Right renal cortex interstitium (tissue), 3 donors: ENCODE measurements around the gene SLC43A1. TPM values are rescaled to one million over a fixed set of nuclear protein-coding genes. Genes with fewer than 3 reads are reported as not detected.

ENCODE experiments used
- DNase-seq, 3 donors: peaks; one replicate each; pipeline ENCODE4 v3.0.0-alpha.2; 2013; ENCODE audit warnings: low read depth in 3 of 3, low spot score in 2 of 3
- polyA plus RNA-seq, 3 donors: library from polyadenylated mRNA; unstranded; fragments of 120-200 nt; gene quantifications; one replicate each; pipeline ENCODE4 v1.2.1, GENCODE V29; 2013; ENCODE audit not compliant: insufficient read length in 3 of 3

The SLC43A1 gene
- polyA plus RNA-seq, 3 donors, result 5.0 to 6.1 (median 5.4) TPM

GRCh38 chr11:57480409-57481137, 34.9 kb downstream of the SLC43A1 start:
- no peak for DNase-seq

DNA sequence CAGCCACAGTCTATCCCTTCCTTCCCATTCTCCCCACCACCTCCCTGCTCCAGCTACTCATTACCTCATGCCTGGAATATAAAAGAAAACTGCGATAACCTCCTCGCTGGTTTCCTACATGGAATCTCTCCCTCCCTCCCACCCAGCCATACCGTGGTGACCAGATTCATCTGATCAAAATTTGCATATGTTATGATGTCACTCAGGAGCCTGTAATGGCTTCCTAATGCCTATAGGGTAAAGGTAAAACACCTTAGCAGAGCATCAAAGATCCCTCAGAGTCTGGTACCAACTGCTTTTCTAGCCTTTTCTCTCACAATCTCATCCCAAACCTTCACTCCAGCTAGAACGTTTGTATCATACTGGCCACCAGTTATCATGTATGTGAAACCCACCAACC, 35.6 kb downstream of the SLC43A1 start:
- no peak for DNase-seq

DNA sequence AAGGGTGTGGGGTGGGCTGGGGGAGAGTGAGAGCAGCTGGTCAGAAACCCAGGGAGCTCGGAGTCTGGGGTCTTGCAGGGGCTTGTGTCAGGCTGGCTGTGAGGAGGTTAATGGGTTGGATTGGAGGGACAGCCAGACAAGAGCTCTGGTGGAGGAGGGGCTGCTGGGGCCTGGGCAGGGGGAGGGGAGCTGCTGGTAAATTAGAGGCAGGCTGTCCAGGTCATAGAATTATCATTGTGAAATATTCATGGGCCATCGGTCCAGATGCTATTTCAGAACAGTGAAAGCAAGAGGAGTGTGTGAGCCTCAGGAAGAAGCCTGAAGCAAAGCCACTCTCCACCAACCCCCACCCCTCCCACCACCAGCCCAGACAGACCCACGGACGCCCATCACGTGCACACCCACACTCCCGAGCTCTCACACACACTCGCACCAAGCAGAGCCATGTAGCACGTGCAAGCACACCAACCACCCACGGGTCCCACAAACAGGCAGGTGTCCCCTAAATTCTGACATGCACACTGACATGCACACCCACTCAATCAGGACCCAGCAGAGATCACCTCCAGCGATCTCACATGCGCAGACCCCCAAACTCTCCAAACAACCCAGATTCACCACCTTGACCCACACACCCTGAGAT, 36.4 kb downstream of the SLC43A1 start:
- no peak for DNase-seq

DNA sequence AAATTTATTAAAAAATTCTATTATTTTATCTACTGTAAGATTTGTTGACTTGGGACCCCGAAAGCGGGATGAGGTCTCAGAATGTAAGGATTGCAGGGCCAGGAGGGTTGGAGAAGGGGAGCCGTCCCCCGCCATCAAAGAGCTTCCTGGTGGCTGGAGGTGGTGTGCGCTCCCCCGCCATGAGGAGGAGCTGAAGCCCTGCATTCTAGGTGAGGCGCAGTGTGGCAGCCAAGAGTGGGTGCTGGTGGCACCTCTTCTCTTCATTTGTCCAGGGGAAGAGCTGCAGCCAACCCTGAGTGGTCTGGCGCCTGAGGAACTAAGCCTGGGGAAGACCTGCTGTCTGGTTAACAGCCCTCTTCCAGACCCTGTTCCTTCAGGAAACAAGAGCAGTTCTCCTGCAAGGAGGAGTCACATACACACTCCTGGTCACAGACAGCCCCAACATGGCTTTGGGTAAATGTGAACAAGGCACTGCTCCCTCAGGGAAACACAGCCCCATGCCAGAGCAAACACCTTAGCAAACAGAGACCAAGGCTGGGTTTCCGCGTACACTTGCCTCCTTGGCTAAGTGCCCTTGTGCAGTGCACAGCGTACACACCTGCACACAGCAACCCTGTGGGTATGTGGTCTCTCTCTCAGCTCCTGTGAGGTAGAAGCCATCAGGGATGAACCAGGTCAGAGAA, 37.9 kb downstream of the SLC43A1 start:
- no peak for DNase-seq

GRCh38 chr11:57476757-57477506, 38.6 kb downstream of the SLC43A1 start:
- no peak for DNase-seq

DNA sequence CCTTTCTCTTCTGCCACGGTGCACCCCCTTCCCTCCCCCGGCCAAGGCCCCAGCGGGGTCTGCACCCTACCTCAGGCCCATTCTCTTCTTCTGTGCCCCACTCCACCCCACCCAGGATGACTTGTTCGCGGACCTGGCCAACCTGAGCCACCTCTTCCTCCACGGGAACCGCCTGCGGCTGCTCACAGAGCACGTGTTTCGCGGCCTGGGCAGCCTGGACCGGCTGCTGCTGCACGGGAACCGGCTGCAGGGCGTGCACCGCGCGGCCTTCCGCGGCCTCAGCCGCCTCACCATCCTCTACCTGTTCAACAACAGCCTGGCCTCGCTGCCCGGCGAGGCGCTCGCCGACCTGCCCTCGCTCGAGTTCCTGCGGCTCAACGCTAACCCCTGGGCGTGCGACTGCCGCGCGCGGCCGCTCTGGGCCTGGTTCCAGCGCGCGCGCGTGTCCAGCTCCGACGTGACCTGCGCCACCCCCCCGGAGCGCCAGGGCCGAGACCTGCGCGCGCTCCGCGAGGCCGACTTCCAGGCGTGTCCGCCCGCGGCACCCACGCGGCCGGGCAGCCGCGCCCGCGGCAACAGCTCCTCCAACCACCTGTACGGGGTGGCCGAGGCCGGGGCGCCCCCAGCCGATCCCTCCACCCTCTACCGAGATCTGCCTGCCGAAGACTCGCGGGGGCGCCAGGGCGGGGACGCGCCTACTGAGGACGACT, 39.3 kb downstream of the SLC43A1 start:
- DNase-seq, result no peak

GRCh38 chr11:57475671-57476046, 39.8 kb downstream of the SLC43A1 start:
- DNase-seq, result no peak

GRCh38 chr11:57475191-57475590, 40.3 kb downstream of the SLC43A1 start:
- DNase-seq, result no peak

DNA sequence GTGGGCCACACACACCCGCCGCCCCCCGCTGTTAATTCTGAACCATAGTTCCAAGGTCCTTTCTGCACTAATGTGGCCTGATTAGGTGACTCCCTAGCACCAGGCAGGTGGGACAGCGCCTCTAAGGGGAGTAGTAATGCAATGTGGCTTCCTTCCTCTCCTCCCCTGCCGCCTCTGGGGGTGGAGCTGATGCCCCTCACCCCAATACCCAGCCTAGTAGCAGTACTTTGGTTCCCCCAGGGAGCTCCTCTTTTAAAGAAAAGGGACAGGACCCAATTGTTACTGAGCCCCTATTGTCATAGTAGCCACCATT, 40.7 kb downstream of the SLC43A1 start:
- DNase-seq, result no peak

DNA sequence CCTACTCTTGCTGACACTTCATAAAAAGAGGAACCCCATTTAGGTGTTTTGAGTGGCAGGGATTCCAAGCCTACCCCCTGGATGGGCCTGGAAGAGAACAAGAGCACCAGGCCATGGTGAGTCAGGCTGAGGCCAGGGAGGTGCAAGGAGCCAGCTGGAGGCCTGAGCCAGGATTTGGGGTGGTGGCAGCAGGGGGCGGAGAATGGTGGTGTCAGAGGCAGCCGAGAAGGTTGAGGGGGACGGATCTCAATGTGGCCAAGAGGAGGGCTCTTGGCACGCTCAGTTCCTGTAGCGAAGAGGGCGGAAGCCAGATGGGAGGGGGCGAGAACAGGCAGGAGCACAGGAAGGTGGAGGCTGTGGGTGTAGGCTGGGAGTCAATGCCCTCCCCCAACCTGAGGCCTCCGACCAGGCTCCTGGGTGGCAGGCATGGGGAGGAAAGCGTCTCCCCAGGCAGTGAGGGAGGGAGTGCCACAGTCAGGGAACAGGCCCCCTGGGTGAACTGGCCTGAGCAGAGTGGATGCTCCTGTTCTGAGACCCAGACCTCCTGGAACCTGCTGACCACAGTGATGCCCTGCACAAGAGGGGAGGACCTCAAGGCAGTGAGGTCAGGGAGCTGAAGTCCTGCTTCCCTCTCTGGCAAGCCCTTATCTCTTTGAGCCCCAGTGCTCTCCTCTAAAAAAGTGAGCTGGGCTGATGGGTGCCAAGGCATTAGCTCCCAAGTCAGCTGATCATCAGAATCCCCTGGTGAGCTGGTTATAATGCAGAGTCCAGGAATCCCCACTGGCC, 41.3 kb downstream of the SLC43A1 start:
- no peak for DNase-seq

GRCh38 chr11:57473285-57473841, 42.1 kb downstream of the SLC43A1 start:
- no peak for DNase-seq

- DNase-seq, result no peak
Observed at GRCh38 chr11:57471496-57471895, 44.0 kb downstream of the SLC43A1 start.

DNA sequence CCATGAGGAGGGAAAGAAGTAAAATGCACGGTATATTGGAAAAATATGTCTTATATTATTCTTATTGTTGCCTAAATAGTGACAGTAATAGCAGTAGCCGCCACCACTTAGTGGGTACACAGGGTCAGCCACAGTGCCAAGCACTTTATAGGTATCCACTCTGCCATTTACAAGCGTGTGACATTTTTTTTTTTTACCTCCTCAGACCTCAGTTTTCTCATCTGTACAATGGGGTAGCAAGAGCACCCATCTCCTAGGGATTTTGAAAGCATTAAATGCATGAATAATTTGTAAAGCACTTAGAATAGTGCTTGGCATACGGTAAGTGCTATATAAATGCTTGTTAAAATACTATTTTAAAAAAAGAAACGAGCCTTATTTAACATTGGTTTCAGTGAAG, 46.2 kb downstream of the SLC43A1 start:
- DNase-seq, result no peak

- no peak for DNase-seq
Observed at GRCh38 chr11:57468276-57468675, 47.2 kb downstream of the SLC43A1 start.

GRCh38 chr11:57467508-57468157, 47.9 kb downstream of the SLC43A1 start:
- no peak for DNase-seq

DNA sequence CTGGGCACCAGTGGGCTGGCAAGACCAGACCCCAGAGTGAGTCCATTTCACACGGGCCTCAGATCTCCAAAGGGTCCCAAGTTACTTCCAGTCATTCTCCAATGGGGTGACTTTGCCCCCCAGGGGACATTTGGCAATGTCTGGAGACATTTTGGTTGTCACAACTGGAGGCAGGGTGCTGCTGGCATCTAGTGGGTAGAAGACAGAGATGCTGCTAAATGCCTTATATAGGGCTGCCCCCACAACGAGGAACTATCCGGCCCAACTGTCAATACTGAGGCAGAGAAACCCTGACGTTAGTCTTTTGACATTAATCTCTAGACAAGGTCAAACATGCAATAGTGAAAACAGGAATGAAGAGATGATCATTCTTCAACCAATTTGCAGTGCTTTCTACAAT, 48.8 kb downstream of the SLC43A1 start:
- no peak for DNase-seq

DNA sequence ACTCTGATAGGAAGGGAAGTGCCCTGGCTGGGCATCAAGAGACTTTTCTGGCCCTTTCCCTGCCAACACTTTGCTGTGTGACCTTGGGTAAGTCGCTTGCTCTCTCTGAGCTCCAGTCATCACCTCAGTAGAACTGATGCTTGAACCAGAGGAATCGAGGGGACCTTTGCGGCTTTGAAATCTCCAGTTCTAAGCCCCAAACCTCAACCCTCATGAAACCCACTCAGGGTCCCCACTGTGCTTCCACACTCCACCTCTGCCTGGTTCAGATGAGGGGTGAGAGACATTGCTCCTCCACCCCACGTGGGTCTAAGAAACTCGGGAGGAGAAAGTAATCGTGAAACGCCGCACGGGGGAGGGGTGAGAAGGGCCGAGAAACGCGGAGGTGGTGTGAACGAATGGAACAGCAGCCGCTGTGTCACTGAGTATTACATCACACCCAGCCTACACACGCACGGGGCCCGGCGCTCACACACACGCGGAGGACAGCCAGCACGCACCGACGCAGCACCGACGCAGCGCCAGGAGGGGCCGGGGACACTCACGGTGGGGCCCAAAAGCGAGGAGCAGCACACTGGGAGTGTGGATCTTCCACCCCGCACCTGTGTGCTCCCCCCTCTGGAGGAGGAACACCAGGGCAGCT, 50.8 kb downstream of the SLC43A1 start:
- DNase-seq, result no peak

DNA sequence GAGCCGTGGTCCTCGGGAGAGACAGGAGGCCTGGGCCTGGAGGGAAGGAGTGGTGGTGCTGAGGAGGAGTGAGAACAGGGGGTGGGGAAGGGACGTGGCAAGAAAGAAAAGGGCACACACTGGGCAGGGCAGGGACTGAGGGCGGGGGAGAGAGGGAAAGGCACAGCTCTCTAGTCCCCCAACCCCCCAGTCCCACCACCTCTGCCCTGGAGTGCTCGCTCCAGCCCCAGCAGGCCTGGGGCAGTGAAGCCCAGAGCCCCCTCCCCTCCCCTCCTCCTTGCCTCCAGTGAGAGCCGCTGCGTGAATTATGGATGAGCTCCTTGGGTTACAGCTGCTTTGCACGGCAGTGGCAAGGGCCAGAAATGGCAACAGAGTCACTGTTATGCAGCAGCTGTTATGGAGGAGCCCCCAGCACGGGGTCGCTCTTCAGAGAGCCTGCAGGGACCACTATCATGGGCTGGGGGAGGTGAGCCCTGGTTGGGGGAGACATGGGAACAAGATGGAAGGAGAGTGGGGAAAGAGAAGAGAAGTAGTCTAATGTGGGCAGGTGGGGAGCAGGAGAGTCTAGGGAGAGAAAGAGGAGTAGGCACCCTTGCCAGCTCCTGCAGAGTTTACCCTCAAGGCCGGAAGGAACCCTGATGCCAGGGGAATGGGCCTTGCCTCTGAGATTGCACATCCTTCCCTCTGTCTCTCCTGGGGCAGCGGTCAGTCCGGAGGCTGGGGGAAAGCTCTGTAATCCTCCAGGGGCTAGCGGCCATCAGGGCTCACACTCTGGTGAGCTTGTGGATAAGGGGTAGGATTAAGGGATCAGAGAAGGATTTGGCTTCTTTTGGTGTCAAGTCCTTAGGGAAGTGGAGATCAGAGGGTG, 51.6 kb downstream of the SLC43A1 start:
- DNase-seq, result no peak
